K562 (cell line): ENCODE results near the gene ECT2. TPM values are rescaled to one million over a fixed set of nuclear protein-coding genes. Genes with fewer than 3 reads are reported as not detected.

Experiments used
- BCLAF1 ChIP-seq, 2 experiments: fragments of 450-650 bp in 1 of 2; IDR thresholded peaks; 2 replicates each; pipeline ENCODE4 v1.6.1; 2011 to 2017; ENCODE audit warnings: low read depth in 2 of 2, antibody characterized with exemption in 1 of 2, borderline replicate concordance in 1 of 2, low read length in 1 of 2, mild to moderate bottlenecking in 1 of 2, mixed read lengths in 1 of 2; ENCODE audit not compliant: control insufficient read depth in 1 of 2
- CBFA2T2 ChIP-seq: fragments of 450-650 bp; conservative IDR thresholded peaks from 2 replicates; pipeline ENCODE4 v1.6.1; 2017; ENCODE audit warnings: mild to moderate bottlenecking
- CBX5 ChIP-seq: IDR thresholded peaks from 2 replicates; pipeline ENCODE4 v1.6.1; 2014; ENCODE audit warnings: low read depth, borderline replicate concordance
- DEAF1 ChIP-seq: fragments of 450-650 bp; formaldehyde crosslinking; IDR thresholded peaks from 2 replicates; pipeline ENCODE4 v1.4.0; 2020; ENCODE audit warnings: mild to moderate bottlenecking, moderate library complexity
- E2F4 ChIP-seq: sonication (generic); formaldehyde crosslinking; IDR thresholded peaks from 2 replicates; pipeline ENCODE4 v1.8.0; 2022; ENCODE audit warnings: mild to moderate bottlenecking, low read depth, missing genetic modification reagents
- NONO ChIP-seq, 2 experiments: fragments of 200-400 bp in 1 of 2; fragments of 450-650 bp in 1 of 2; formaldehyde crosslinking in 1 of 2; IDR thresholded peaks; 2 replicates each; pipeline ENCODE4 v1.6.1; 2017; ENCODE audit warnings: low read depth in 2 of 2, mild to moderate bottlenecking in 2 of 2, moderate library complexity in 2 of 2, low read length in 1 of 2
- POLR2AphosphoS2 ChIP-seq: IDR thresholded peaks from 2 replicates; pipeline ENCODE4 v1.6.1; 2012; ENCODE audit warnings: low read length, improper control_type of control experiment
- REST ChIP-seq, 2 experiments: fragments of 450-650 bp; formaldehyde crosslinking in 1 of 2; IDR thresholded peaks; 2 replicates each; pipeline versions ENCODE4 v1.4.0 to v1.6.1; 2014 to 2020; ENCODE audit warnings: mild to moderate bottlenecking in 2 of 2, borderline replicate concordance in 1 of 2, low read depth in 1 of 2
- ZNF165 ChIP-seq: fragments of 250-450 bp; sonication (Bioruptor Pico); IDR thresholded peaks from 2 replicates; pipeline ENCODE4 v1.4.0; 2020; ENCODE audit warnings: borderline replicate concordance
- ZNF197 ChIP-seq: fragments of 200-800 bp; sonication (Bioruptor generic); IDR thresholded peaks from 2 replicates; pipeline ENCODE4 v1.6.1; 2016; ENCODE audit warnings: low read depth, missing genetic modification characterization, missing compliant biosample characterization
- polyA plus RNA-seq, 8 experiments: library from polyadenylated mRNA; depleted of rRNA in 4 of 8; stranded (reverse) in 5 of 8; unstranded in 3 of 8; fragments of >200 nt; fragmentation: Nextera tagmentation in 2 of 8; fragmentation: Illumina TruSeq in 1 of 8; extraction: Ambion mirVana in 2 of 8; extraction: Trizol in 1 of 8; gene quantifications; 2 replicates each; pipeline versions ENCODE4 v1.2.1 to v1.2.3, GENCODE V29; 2011 to 2014; ENCODE audit warnings: inconsistent platforms in 1 of 8, missing spikeins in 1 of 8
- total RNA-seq, 7 experiments: library from RNA; depleted of rRNA in 6 of 7; stranded (reverse); fragments of >200 nt in 6 of 7; fragmentation: Illumina TruSeq in 2 of 7; extraction: Trizol in 2 of 7; gene quantifications; 2 replicates each; pipeline versions ENCODE4 v1.2.1 to v1.2.3, GENCODE V29; 2011 to 2021; ENCODE audit warnings: low replicate concordance in 1 of 7

Gene ECT2
- total and polyA plus RNA-seq, 9 of the 15 experiments (the other 6 are each of a cell fraction or from before 2014, with no cell fraction given) = 19.0 to 53.0 (median 36.5) TPM

- TF ChIP-seq REST (IDR thresholded peaks at IDR 0.05; ENCODE audit: borderline replicate concordance) (peak; percentile 43; the same call in 1 of the 2 replicates), REST (CRISPR knock-in tag; IDR thresholded peaks at IDR 0.05; ENCODE audit: low read depth) (no peak), ZNF197 (CRISPR knock-in tag) (no peak), POLR2AphosphoS2 (no peak), ZNF165 (CRISPR knock-in tag) (no peak), DEAF1 (peak; percentile 47; the same call in 1 of the 2 replicates), CBFA2T2 (no peak), BCLAF1 (IDR thresholded peaks at IDR 0.05; ENCODE audit: borderline replicate concordance in 1 of 2, control insufficient read depth in 1 of 2, low read depth in 2 of 2, low read length in 1 of 2) (no peak), NONO (IDR thresholded peaks at IDR 0.05; ENCODE audit: low read depth in 2 of 2, low read length in 1 of 2) (no peak), CBX5 (no peak), E2F4 (CRISPR knock-in tag) (no peak)
Measured at GRCh38 chr3:172808969-172809546, 58.5 kb downstream of the ECT2 start (continued).
